CD4-positive, alpha-beta T cell (primary cell): ENCODE results near the gene CCSER1. TPM values are rescaled to one million over a fixed set of nuclear protein-coding genes. Genes with fewer than 3 reads are reported as not detected.

ENCODE experiments used
- ATAC-seq: fragments of 200-7000 bp; cut with Tn5 transposase; one replicate; pipeline ENCODE4 v1.10.0; 2022; ENCODE audit warnings: mild to moderate bottlenecking; ENCODE audit not compliant: poor library complexity
- CTCF ChIA-PET: fragments of 350-600 bp; sonication (Branson Sonifier 250); formaldehyde crosslinking; loops from one replicate; lab custom pipeline; 2021; ENCODE audit warnings: antibody characterized with exemption, inconsistent platforms; lab: Charles Lee
- POLR2A ChIA-PET: fragments of 350-600 bp; sonication (Branson Sonifier 250); formaldehyde crosslinking; loops from one replicate; lab custom pipeline; 2021; ENCODE audit warnings: antibody characterized with exemption, inconsistent platforms; lab: Charles Lee
- DNase-seq, 14 experiments: peaks; one replicate each; pipeline ENCODE4 v3.0.0-alpha.2; 2013 to 2020; ENCODE audit warnings: mixed read lengths in 2 of 14
- H3K27ac ChIP-seq, 2 donors: one replicate each; pipeline versions ENCODE4 v1.5.1 to v1.7.0; 2013; ENCODE audit warnings: low read length in 2 of 2, low read depth in 1 of 2, mild to moderate bottlenecking in 1 of 2
- H3K27me3 ChIP-seq, 2 experiments: 1 replicate in 1 of 2; 2 replicates in 1 of 2; pipeline versions ENCODE4 v1.6.1 to v1.7.0; 2013; ENCODE audit warnings: low read length in 2 of 2, control low read depth in 1 of 2, mild to moderate bottlenecking in 1 of 2, moderate library complexity in 1 of 2; ENCODE audit not compliant: insufficient read depth in 2 of 2, control insufficient read depth in 1 of 2
- H3K36me3 ChIP-seq: one replicate; pipeline ENCODE4 v1.6.1; 2013; ENCODE audit warnings: low read length, control low read depth; ENCODE audit not compliant: insufficient read depth
- H3K4me1 ChIP-seq: one replicate; pipeline ENCODE4 v1.6.1; 2013; ENCODE audit warnings: low read length, control low read depth; ENCODE audit not compliant: insufficient read depth
- H3K4me3 ChIP-seq: one replicate; pipeline ENCODE4 v1.5.1; 2013; ENCODE audit warnings: mild to moderate bottlenecking, low read length, moderate library complexity
- H3K9me3 ChIP-seq, 2 experiments: 1 replicate in 1 of 2; 2 replicates in 1 of 2; pipeline versions ENCODE4 v1.6.1 to v1.7.0; 2013; ENCODE audit warnings: low read length in 2 of 2, mild to moderate bottlenecking in 2 of 2, control low read depth in 1 of 2, moderate library complexity in 1 of 2; ENCODE audit not compliant: control insufficient read depth in 1 of 2, insufficient read depth in 1 of 2
- H3K27ac Mint-ChIP-seq: one replicate; pipeline ENCODE4 v1.8.0; 2020; ENCODE audit warnings: mixed read lengths
- H3K27me3 Mint-ChIP-seq: one replicate; pipeline ENCODE4 v1.8.0; 2021; ENCODE audit warnings: mixed read lengths
- H3K36me3 Mint-ChIP-seq: one replicate; pipeline ENCODE4 v1.8.0; 2021; ENCODE audit warnings: low read depth, mixed read lengths
- H3K4me1 Mint-ChIP-seq: one replicate; pipeline ENCODE4 v1.8.0; 2021; ENCODE audit warnings: low read depth, mixed read lengths
- H3K4me3 Mint-ChIP-seq: one replicate; pipeline ENCODE4 v1.8.0; 2020; ENCODE audit warnings: mild to moderate bottlenecking, mixed read lengths
- H3K9me3 Mint-ChIP-seq: one replicate; pipeline ENCODE4 v1.8.0; 2020; ENCODE audit warnings: mixed read lengths
- intact Hi-C, 2 experiments: fragments of 100-400 bp; cut with DNase I in 1 of 2; cut with micrococcal nuclease in 1 of 2; formaldehyde crosslinking; loops; one replicate each; pipeline versions ENCODE4 v1.15.1 to v1.9.0; 2023 to 2025; cut with DNase I, micrococcal nuclease
- total RNA-seq, 174 experiments: library from RNA in 2 of 174; stranded (reverse) in 2 of 174; gene quantifications; one replicate each; pipeline ENCODE4 v1.2.3 and lab custom pipeline; 2021 to 2026
- TF ChIP-seq, protein P1 (sequence below): fragments of 200-600 bp; IDR thresholded peaks from one replicate; pipeline ENCODE4 v1.8.0; 2022; ENCODE audit warnings: antibody characterized with exemption, mild to moderate bottlenecking

The CCSER1 gene
- total RNA-seq, 2 experiments from 2014 or later = 0.36 to 0.71 TPM

DNA sequence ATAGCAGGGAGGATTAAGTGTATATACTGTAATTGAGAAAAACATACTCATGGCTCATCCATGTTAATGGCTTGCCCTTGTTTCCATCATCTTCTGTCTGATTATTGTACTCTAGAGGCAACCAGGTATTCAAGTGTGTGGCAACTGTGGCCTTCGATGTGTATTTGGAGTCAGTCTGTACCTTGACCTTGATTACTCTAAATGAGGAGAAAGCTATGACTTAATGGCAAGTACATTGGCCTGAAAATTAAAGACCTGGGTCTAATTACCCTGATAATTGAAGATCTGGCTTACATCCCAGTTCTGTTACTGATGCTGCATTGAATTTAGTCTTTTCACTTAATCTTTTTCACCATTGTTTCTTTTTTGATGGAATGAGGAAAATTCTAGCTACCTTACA lies 409.2 kb downstream of the CCSER1 start:
- Histone ChIP-seq H3K9me3 (peaks cover 0 to 4% of the 10 kb centered on the region in 2 experiments), H3K36me3 (no peaks in the 10 kb centered on the region), H3K4me1 (no peaks in the 10 kb centered on the region), H3K4me3 (no peak overlapping the region), H3K27ac (no peak overlapping the region), H3K27me3 (no peaks in the 10 kb centered on the region)
- ChIA-PET POLR2A (no interaction called here), CTCF (no interaction called here)
- intact Hi-C loops = no loop called here
- H3K9me3 Mint-ChIP-seq = no peaks in the 10 kb centered on the region
- H3K36me3 Mint-ChIP-seq = no peaks in the 10 kb centered on the region
- ATAC-seq (no peak), DNase-seq (no peak)
- H3K4me3 Mint-ChIP-seq = no peak overlapping the region
- no peaks in the 10 kb centered on the region for H3K27me3 Mint-ChIP-seq
- TF ChIP-seq, protein P1, sequence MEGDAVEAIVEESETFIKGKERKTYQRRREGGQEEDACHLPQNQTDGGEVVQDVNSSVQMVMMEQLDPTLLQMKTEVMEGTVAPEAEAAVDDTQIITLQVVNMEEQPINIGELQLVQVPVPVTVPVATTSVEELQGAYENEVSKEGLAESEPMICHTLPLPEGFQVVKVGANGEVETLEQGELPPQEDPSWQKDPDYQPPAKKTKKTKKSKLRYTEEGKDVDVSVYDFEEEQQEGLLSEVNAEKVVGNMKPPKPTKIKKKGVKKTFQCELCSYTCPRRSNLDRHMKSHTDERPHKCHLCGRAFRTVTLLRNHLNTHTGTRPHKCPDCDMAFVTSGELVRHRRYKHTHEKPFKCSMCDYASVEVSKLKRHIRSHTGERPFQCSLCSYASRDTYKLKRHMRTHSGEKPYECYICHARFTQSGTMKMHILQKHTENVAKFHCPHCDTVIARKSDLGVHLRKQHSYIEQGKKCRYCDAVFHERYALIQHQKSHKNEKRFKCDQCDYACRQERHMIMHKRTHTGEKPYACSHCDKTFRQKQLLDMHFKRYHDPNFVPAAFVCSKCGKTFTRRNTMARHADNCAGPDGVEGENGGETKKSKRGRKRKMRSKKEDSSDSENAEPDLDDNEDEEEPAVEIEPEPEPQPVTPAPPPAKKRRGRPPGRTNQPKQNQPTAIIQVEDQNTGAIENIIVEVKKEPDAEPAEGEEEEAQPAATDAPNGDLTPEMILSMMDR = no peak
- H3K27ac Mint-ChIP-seq = no peak overlapping the region
- no peaks in the 10 kb centered on the region for H3K4me1 Mint-ChIP-seq

DNA sequence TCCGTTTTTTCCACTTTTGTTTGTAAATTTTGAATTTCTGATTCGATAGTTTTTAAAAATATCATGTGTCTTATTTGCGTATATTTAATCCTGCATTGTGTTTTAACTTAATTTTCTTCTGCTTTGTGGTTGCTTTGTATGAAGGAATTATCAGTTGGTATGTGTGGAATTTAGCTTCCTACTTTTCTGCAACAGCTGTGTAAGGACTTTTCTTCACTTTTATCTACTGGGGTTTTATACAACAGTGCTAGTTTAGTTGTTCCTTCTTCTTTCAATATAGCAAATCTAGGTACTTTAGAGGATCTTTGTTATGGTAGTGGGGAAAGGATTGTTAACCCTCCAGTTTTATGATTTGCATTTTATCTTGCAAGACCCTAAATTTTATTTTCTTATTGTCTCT lies 410.3 kb downstream of the CCSER1 start:
- ATAC-seq (no peak), DNase-seq (no peak)
- Histone ChIP-seq H3K27me3 (no peaks in the 10 kb centered on the region), H3K27ac (no peak overlapping the region), H3K9me3 (peaks cover 0 to 4% of the 10 kb centered on the region in 2 experiments), H3K4me1 (no peaks in the 10 kb centered on the region), H3K36me3 (no peaks in the 10 kb centered on the region), H3K4me3 (no peak overlapping the region)
- Mint-ChIP-seq H3K4me1 (no peaks in the 10 kb centered on the region), H3K27me3 (no peaks in the 10 kb centered on the region), H3K4me3 (no peak overlapping the region), H3K9me3 (no peaks in the 10 kb centered on the region), H3K27ac (no peak overlapping the region), H3K36me3 (no peaks in the 10 kb centered on the region)
- TF ChIP-seq, protein P1 = no peak
- ChIA-PET CTCF (no interaction called here), POLR2A (no interaction called here)
- intact Hi-C loops = no loop called here

DNA sequence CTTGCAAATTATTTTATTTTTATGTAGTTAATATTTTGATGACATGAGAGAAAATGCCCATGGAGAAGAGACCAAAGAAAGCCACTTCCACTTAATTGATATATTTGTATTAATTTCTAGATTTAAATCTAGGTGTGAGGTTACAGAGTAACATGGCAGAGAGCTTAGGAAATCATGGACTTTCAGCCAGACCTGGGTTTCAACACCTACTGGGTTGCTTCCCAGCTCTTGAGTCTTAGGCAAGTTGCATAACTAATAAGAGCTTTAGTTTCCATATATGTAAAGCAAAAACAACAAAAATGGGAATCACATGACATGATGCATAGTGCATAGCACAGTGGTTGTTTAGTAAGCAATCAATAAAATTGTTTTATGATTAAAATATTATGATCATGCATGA lies 413.3 kb downstream of the CCSER1 start:
- ChIA-PET CTCF (no interaction called here), POLR2A (no interaction called here)
- ATAC-seq = no peak
- Histone ChIP-seq H3K27ac (no peak overlapping the region), H3K36me3 (no peaks in the 10 kb centered on the region), H3K9me3 (no peaks in the 10 kb centered on the region), H3K4me1 (no peaks in the 10 kb centered on the region), H3K4me3 (no peak overlapping the region), H3K27me3 (no peaks in the 10 kb centered on the region)
- H3K4me1 Mint-ChIP-seq = no peaks in the 10 kb centered on the region
- no peaks in the 10 kb centered on the region for H3K27me3 Mint-ChIP-seq
- TF ChIP-seq, protein P1 = no peak
- no peak overlapping the region for H3K4me3 Mint-ChIP-seq
- no peak for DNase-seq
- H3K9me3 Mint-ChIP-seq = no peaks in the 10 kb centered on the region
- intact Hi-C loops = no loop called here
- H3K27ac Mint-ChIP-seq = no peak overlapping the region
- H3K36me3 Mint-ChIP-seq = no peaks in the 10 kb centered on the region
